Measurements from ENCODE around the gene DTNA.

DTNA gene

GRCh38 chr18:34773961-34774766 lies 64.1 kb downstream of the DTNA start:
- no peak for DNase-seq

GRCh38 chr18:34775461-34775860 lies 65.4 kb downstream of the DTNA start:
- no peak for DNase-seq

DNA sequence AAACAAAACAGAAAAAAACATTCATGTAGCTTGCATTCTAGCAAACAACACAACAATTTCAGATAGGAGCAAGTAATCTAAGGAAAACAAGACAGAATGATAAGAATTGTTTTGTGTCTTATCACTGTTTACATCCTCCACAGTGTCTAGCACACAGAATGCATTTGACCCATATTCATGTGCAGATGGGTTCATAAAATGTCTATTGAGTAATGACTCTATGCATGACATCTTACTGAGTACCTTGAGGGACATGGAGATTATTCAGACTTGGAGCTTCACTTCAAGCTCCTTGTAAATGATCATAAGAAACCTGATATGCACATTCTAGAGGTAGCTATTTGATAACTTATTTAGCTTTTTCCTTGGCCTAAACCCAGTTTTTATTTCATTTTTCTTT lies 69.0 kb downstream of the DTNA start:
- DNase-seq, result no peak

DNA sequence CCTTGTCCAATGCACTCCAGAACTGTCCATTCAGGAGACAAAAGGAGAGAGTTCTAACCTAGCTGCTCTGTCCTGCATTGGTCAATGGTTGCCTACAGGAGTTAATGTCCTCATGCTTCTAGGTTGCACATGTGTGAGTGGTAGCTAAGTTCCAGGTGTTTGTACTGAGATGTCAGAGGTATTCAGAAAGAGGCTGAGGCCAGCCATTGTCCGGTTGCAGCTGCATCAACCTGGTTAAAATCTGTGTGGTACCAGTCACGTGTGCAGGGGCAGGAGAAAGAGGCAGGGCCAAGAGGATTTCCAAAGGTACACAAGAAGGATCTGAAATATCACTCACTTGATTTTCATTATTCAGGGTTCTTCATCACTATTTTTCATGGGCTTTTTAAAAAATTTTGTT lies 70.8 kb downstream of the DTNA start:
- DNase-seq, result no peak

DNA sequence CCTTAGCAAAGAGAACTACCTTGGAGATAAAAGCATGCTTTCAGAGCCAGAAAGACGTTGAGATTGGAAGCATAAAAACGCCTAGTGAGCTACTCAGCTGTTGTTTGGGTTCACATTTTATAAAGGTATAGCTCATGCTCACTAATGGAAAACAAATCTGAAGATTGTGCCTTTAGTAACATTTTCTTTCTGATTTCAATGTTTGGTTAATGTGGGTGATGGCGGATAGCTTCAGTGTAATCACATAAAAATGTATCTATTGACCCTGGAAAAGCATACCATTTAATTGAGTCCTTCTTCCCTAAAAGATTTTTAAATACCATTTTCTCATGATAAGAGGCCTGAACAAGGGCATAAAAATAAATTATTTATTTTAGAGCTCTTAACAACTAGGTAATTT lies 73.4 kb downstream of the DTNA start:
- no peak for DNase-seq

- DNase-seq, result no peak
Measured at GRCh38 chr18:34786162-34786741, 76.2 kb downstream of the DTNA start.

GRCh38 chr18:34787931-34788532 lies 77.9 kb downstream of the DTNA start:
- peak; percentile 17 to 35 for DNase-seq

- DNase-seq, result no peak
Measured at GRCh38 chr18:34789768-34790344, 79.8 kb downstream of the DTNA start.

DNA sequence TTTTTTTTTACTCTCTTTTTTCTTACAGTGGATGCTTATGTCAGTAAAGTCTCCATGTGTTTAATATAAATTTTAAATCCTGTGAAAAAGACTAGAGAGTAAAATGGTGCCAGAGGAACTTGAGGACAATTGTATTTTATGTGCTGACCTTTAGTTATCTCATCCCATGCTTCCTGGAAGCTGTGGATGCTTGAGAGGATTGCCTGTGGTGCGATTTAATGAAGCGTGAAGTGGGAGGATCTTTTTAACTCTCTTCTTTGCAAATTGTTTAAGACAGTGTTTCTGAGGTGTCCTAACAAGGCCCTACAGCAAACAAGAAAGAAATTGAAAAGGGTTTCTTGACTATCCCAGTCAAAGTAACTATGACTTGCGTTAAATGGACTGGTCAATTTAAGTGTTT lies 84.2 kb downstream of the DTNA start:
- no peak for DNase-seq

DNA sequence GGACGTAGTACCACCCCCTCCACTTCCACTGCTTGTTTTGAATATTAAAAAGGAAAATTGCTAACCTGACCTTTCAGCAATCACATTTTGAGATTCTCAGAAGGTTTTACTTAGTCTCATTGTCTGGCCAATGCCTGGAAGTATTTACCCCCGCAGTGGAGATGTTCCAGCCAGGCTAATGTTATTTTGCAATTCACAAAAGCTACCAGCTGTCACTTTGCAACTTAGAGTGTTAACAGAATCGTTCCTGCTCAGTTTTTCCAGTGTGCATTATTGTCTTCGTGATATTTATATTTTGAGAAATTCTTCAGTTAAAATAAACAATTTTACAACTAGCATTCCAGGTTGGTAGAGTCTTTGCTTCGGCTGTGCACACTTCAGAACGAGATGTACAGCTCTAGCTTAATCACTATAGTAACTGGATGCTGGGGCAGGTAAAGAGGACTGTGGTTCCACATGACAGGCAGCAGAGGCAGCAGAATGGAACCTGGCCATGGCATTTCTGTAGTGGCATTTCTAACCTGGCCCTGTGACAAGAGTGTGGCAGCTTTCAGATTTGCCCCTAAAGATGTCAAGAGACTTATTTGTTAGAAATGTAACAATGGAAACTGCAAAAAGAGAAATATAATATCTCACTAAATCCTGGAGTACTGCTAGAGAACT lies 85.1 kb downstream of the DTNA start:
- DNase-seq, result no peak

DNA sequence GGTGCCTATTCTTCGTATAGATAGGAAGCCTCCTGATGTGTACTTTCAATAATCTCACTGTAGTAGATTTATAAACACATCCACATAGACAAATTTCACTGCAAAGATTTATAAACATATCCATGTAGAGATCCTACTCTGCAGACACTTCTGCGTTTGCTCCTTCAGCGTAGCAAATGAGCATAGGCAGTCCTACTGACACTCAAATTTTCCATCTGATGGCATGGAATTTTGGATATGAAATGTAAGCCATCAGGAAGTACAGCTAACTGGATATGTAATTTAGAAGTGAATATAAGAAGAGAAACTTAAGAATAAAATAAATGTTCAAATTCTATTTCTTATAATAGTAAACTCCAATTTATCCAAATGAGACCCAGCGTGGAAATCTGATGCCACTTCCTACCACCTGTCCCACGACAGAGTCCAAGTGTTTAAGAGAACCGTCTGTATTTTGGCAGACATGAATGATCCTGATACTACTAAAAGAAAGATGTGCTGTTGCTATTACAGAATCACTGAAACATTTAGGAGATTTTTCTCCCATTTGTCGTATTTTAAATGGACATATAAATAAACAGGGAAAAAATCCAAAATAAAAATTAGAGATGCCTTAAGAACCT lies 86.0 kb downstream of the DTNA start:
- DNase-seq, result no peak

DNA sequence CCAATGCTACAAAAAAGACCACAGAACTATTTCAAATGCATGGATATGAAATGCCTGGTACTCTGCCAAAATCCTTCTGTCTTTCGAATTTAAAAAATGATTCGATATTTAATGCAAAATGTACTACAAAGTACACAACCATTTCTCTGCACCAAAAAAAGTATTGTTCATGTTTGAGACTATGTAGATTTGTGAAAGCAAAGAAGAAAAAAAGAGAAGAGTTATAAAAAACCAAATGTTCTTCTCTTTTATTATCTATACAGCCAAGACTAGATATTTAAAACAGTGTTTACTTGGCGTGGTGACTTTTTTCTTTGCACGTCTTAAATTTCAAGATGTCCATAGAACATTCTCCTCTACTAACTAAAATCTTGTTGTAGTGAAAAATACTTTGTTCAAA lies 89.2 kb downstream of the DTNA start:
- DNase-seq, result no peak

- DNase-seq, result no peak
Measured at GRCh38 chr18:34800381-34800780, 90.3 kb downstream of the DTNA start.

DNA sequence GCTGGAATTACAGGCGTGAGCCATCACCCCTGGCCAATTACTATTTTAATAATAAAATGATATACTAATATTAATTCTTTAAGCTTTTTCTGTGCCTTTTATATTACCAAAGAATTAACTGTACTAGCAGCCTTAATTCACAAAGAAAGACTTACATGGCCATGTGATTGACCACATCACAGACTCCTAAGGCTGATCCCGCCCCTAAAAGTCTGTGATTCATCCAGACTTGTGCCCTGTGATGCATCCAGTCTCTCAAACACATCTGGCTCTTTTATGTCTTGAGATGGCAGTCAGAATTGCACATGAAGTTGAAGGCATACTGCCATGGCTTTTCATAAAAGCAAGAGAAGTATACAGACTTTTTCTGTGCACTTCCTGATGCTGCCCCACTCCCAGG lies 91.7 kb downstream of the DTNA start:
- no peak for DNase-seq

DNA sequence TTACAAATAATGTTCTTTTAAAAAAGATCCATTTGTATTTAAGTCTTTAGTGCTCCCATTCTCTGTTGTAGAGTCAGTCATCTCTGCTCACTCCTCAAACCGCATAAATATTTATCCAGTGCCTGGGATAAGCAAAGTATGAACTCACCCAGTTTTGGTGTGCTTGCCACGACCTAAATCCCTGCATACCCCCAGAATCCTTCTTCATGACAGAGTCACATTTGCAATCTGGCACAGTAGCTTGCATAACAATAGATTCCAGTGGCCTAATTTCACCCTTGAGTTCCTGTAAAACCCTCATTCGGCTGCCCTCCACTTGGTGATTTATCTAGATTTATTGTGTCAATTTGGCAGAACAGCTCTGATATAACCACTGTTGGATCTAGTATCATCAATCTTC lies 92.9 kb downstream of the DTNA start:
- no peak for DNase-seq

DNA sequence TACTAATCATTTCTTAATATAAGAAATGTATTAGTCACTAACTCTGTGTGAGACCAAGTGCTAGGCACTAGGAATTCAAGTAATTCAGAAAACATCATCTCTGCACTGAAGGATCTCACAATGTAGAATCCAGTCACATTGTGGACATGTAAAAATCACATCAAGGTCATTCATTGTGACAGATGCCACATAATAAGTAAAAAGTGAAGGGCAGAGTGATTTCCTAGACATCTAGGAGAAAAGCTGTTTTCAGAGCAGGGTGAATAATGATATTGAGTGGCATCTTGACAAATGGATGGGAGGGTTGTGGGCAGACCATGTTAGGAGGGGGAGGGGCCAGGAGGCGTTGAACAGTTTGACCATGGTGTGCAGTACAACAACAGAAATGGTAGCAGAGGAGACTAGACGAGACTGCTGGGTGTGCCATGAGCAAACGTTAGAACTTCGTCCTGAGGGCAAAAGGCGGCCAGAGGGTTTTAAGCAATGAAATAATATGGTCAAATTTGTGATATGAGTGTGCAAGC lies 93.8 kb downstream of the DTNA start:
- no peak for DNase-seq

DNA sequence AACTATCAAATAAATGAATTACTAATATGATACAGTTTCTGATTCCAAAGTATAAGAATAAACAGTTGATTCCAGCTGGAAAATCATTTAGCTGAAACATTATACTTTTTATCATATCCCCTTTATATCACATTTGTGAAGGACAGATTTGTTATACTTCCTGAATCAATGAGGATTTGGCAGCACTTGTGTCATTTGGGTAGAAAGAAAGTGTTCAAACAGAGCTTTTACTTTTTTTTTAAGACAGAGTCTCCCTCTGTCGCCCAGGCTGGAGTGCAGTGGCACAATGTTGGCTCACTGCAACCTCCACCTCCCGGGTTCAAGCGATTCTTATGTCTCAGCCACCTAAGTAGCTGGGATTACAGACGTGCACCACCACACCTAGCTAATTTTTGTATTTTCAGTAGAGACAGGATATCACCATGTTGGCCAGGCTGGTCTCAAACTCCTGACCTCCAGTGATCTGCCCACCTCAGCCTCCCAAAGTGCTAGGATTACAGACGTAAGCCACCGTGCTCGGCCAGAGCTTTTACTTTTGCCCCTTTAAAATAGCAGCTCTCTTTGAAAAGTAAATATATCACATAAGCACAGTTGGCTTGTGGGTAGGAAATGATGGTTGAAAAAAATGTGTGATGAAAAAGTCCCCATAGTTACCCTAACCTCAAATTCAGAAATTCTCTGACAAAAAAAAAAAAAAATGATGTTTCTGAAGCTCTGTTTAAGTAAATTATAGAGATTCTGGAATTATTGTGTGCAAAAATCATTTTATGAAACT lies 95.2 kb downstream of the DTNA start:
- no peak for DNase-seq

DNA sequence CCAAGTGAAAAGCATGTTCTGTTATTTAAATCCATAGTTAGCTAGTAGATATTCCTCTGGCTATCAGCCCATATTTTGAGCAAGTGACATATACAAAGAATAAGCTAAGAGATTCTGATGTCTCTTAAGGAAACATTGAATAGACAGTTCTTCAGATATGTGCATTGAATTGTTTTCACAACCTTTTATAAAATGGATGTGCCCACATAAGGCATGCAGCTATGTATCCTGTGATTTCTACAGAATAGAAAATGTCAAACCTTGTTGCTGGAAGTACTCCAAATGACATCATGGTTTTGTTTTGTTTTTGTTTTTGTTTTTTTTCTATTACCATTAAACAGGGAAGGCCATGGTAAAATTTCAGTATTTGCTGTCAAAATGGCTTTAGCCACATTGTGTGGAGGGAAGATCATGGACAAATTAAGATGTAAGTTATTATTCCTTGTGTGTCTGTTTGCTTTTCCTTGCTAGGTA lies 95.8 kb downstream of the DTNA start:
- DNase-seq, result no peak

DNA sequence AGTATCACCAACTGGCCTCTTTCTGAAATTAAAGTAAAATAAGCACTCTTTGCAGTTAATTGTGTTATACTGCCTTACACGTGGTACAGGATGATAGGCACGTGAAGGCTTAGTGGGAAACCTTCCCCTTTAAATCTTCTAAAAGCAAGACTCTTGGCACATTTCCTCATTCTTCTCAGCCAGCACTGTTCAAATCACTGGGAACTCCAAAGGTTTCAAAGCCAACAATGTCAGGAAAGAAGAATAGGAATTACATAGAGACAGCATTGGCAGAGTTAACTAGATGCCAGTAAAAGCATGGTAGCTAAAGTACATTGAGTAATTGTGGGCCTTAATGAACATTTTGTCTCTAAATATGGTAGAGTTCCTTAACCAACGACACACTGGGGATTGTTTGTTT lies 96.4 kb downstream of the DTNA start:
- no peak for DNase-seq

- no peak for DNase-seq
Measured at GRCh38 chr18:34807106-34807796, 97.2 kb downstream of the DTNA start.

GRCh38 chr18:34808389-34808788 lies 98.3 kb downstream of the DTNA start:
- DNase-seq, result no peak
